A673 (cell line): ENCODE results near the gene VSIG10L. TPM values are rescaled to one million over a fixed set of nuclear protein-coding genes. Genes with fewer than 3 reads are reported as not detected.

Experiments
- BruUV-seq: library from RNA; stranded (reverse); fragments of 400-500 nt; replicated peaks from 2 replicates; lab custom pipeline; 2021; lab: Mats Ljungman, UMichigan
- CTCF ChIA-PET: fragments of 300-600 bp; sonication (Branson Sonifier 250); formaldehyde crosslinking; loops from one replicate; lab custom pipeline; 2022; ENCODE audit warnings: antibody characterized with exemption; lab: Charles Lee
- POLR2A ChIA-PET: fragments of 300-600 bp; sonication (Branson Sonifier 250); formaldehyde crosslinking; loops from one replicate; lab custom pipeline; 2022; ENCODE audit warnings: antibody characterized with exemption; ENCODE audit not compliant: low non-redundant PET; lab: Charles Lee
- DNase-seq: peaks from one replicate; pipeline ENCODE4 v3.0.0-alpha.2; 2015; ENCODE audit warnings: low spot score
- H3K27ac ChIP-seq: fragments of 200-600 bp; sonication (generic); 2 replicates; pipeline ENCODE4 v1.5.1; 2016; ENCODE audit warnings: mixed run types, low read depth, mild to moderate bottlenecking, mixed read lengths, antibody characterized with exemption, low read length; ENCODE audit not compliant: poor library complexity, severe bottlenecking
- H3K27me3 ChIP-seq: fragments of 200-600 bp; sonication (generic); replicated peaks from 2 replicates; pipeline ENCODE4 v1.6.1; 2017; ENCODE audit warnings: mixed run types, low read depth, mild to moderate bottlenecking, mixed read lengths, antibody characterized with exemption, low read length; ENCODE audit not compliant: insufficient read depth, poor library complexity
- H3K36me3 ChIP-seq: fragments of 200-600 bp; sonication (generic); 2 replicates; pipeline ENCODE4 v1.6.1; 2016; ENCODE audit warnings: mixed run types, mild to moderate bottlenecking, mixed read lengths, antibody characterized with exemption, low read length; ENCODE audit not compliant: insufficient read depth, poor library complexity, severe bottlenecking
- H3K4me1 ChIP-seq: fragments of 200-600 bp; sonication (generic); 2 replicates; pipeline ENCODE4 v1.6.1; 2017; ENCODE audit warnings: mixed run types, mild to moderate bottlenecking, mixed read lengths, antibody characterized with exemption, low read length; ENCODE audit not compliant: insufficient read depth, poor library complexity, severe bottlenecking
- H3K4me3 ChIP-seq: fragments of 200-600 bp; sonication (generic); 2 replicates; pipeline ENCODE4 v1.5.1; 2016; ENCODE audit warnings: low read depth, mixed run types, mild to moderate bottlenecking, mixed read lengths, low read length; ENCODE audit not compliant: poor library complexity, severe bottlenecking
- H3K9me3 ChIP-seq: fragments of 200-600 bp; sonication (generic); 2 replicates; pipeline ENCODE4 v1.6.1; 2016; ENCODE audit warnings: mixed run types, low read depth, mild to moderate bottlenecking, mixed read lengths, antibody characterized with exemption, low read length; ENCODE audit not compliant: poor library complexity, severe bottlenecking
- CTCF ChIP-seq: fragments of 300-800, 200-600 bp; sonication (generic); conservative IDR thresholded peaks from 2 replicates; pipeline ENCODE4 v1.5.1; 2017; ENCODE audit warnings: low read depth, mild to moderate bottlenecking, antibody characterized with exemption, low read length, moderate library complexity, mixed read lengths
- EZH2 ChIP-seq: fragments of 200-600 bp; sonication (generic); IDR thresholded peaks from 2 replicates; pipeline ENCODE4 v1.6.1; 2017; ENCODE audit warnings: borderline replicate concordance, low read depth, mild to moderate bottlenecking, mixed read lengths, antibody characterized with exemption, low read length; ENCODE audit not compliant: poor library complexity, severe bottlenecking
- intact Hi-C: fragments of 100-400 bp; cut with micrococcal nuclease; formaldehyde crosslinking; loops from one replicate; pipeline ENCODE4 v1.10.0; 2022; ENCODE audit not compliant: unreplicated experiment
- total RNA-seq: library from RNA; stranded (reverse); gene quantifications from 2 replicates; pipeline ENCODE4 v1.2.3, GENCODE V29; 2021

VSIG10L gene
- total RNA-seq, 1 experiment from 2014 or later, result 0.69 TPM

- intact Hi-C loops, result no loop called here
- H3K4me1 ChIP-seq, result no peaks in the 10 kb centered on the region
- POLR2A ChIA-PET, result no interaction called here
- no peak for TF ChIP-seq CTCF
- H3K27me3 ChIP-seq, result no peaks in the 10 kb centered on the region
- CTCF ChIA-PET, result no interaction called here
- no TSS peak for BruUV-seq
- no peak for DNase-seq
- H3K36me3 ChIP-seq, result no peaks in the 10 kb centered on the region
- no peak overlapping the region for H3K4me3 ChIP-seq
- H3K27ac ChIP-seq, result no peak overlapping the region
- H3K9me3 ChIP-seq, result no peaks in the 10 kb centered on the region
Observed at GRCh38 chr19:51295382-51296126, 46.4 kb downstream of the VSIG10L start.

- POLR2A ChIA-PET, result no interaction called here
- no peak overlapping the region for H3K27ac ChIP-seq
- CTCF ChIA-PET, result no interaction called here
Observed at GRCh38 chr19:51294977-51295375, 47.0 kb downstream of the VSIG10L start.

GRCh38 chr19:51294211-51294976, 47.5 kb downstream of the VSIG10L start:
- ChIA-PET CTCF (no interaction called here), POLR2A (no interaction called here)
- intact Hi-C loops, result no loop called here
- H3K4me3 ChIP-seq, result no peak overlapping the region
- no TSS peak for BruUV-seq
- no peak overlapping the region for H3K27ac ChIP-seq
- TF ChIP-seq CTCF (no peak), EZH2 (no peak)
- H3K4me1 ChIP-seq, result no peaks in the 10 kb centered on the region
- H3K27me3 ChIP-seq, result no peaks in the 10 kb centered on the region
- no peaks in the 10 kb centered on the region for H3K9me3 ChIP-seq
- no peaks in the 10 kb centered on the region for H3K36me3 ChIP-seq
- no peak for DNase-seq

More at GRCh38 chr19:51294977-51295375, 47.0 kb downstream of the VSIG10L start:
- no peaks in the 10 kb centered on the region for H3K9me3 ChIP-seq
- DNase-seq, result no peak
- no peak overlapping the region for H3K4me3 ChIP-seq
- no peak for TF ChIP-seq CTCF
- no peak for TF ChIP-seq EZH2
- H3K36me3 ChIP-seq, result no peaks in the 10 kb centered on the region
- H3K4me1 ChIP-seq, result no peaks in the 10 kb centered on the region
- intact Hi-C loops, result no loop called here
- BruUV-seq, result no TSS peak
- H3K27me3 ChIP-seq, result no peaks in the 10 kb centered on the region
